K562 (cell line): ENCODE measurements around the gene PCDHGC4. TPM values are rescaled to one million over a fixed set of nuclear protein-coding genes. Genes with fewer than 3 reads are reported as not detected.

Source experiments
- ATAC-seq: fragments of 200-7000 bp; cut with Tn5 transposase; 3 replicates; pipeline ENCODE4 v1.9.1; 2020; ENCODE audit warnings: moderate library complexity
- BruUV-seq: library from RNA; stranded (reverse); fragments of 400-500 nt; replicated peaks from 2 replicates; lab custom pipeline; 2021; lab: Mats Ljungman, UMichigan
- CTCF ChIA-PET: fragments of 300-600 bp; formaldehyde crosslinking; extraction: SDS; loops from one replicate; lab custom pipeline; 2021; ENCODE audit warnings: low intra/inter-chr PET ratio; lab: Yijun Ruan, JAX
- POLR2A ChIA-PET: fragments of 300-600, 350-650 bp; sonication (Branson Sonifier 250); formaldehyde crosslinking; extraction: SDS; loops from one replicate; lab custom pipeline; 2021; ENCODE audit warnings: antibody characterized with exemption, inconsistent platforms; lab: Yijun Ruan, JAX
- DNase-seq, 4 experiments: peaks; one replicate each; pipeline versions ENCODE4 v3.0.0 to v3.0.0-alpha.2; 2011 to 2018; ENCODE audit warnings: low spot score in 3 of 4, mixed read lengths in 3 of 4; ENCODE audit errors: extremely low read depth in 1 of 4
- FAIRE-seq: peaks from 2 replicates; lab custom pipeline; 2011; peaks lifted over from hg19 to GRCh38; lab: Jason Lieb, UNC
- H2AFZ ChIP-seq: 2 replicates; pipeline ENCODE4 v1.6.0; 2011; ENCODE audit warnings: low read depth, low read length, control low read depth, inconsistent platforms
- H3K27ac ChIP-seq: fragments of 200-600 bp; 3 replicates; pipeline ENCODE4 v1.8.0; 2011; ENCODE audit warnings: low read depth, mild to moderate bottlenecking, control low read depth, inconsistent platforms, low read length, moderate library complexity, mixed read lengths; ENCODE audit errors: extremely low read depth
- H3K27me3 ChIP-seq, 2 experiments: fragments of 300-600 bp in 1 of 2; 2 replicates in 1 of 2; 3 replicates in 1 of 2; pipeline versions ENCODE4 v1.6.0 to v1.8.0; 2011; ENCODE audit warnings: inconsistent platforms in 2 of 2, low read length in 2 of 2, mild to moderate bottlenecking in 1 of 2, mixed read lengths in 1 of 2, moderate library complexity in 1 of 2; ENCODE audit not compliant: control insufficient read depth in 2 of 2, insufficient read depth in 2 of 2
- H3K36me3 ChIP-seq: fragments of 300-600 bp; 3 replicates; pipeline ENCODE4 v1.8.0; 2011; ENCODE audit warnings: mild to moderate bottlenecking, low read length, inconsistent platforms; ENCODE audit not compliant: control insufficient read depth, insufficient read depth
- H3K4me1 ChIP-seq, 2 experiments: fragments of 200-600 bp in 1 of 2; replicated peaks in 1 of 2; 2 replicates in 1 of 2; 3 replicates in 1 of 2; pipeline versions ENCODE4 v1.5.1 to v1.8.0; 2011; ENCODE audit warnings: inconsistent platforms in 2 of 2, low read length in 2 of 2, mild to moderate bottlenecking in 1 of 2, mixed read lengths in 1 of 2, moderate library complexity in 1 of 2; ENCODE audit not compliant: control insufficient read depth in 2 of 2, insufficient read depth in 2 of 2
- H3K4me2 ChIP-seq: 2 replicates; pipeline ENCODE4 v1.6.1; 2011; ENCODE audit warnings: low read length, control low read depth, inconsistent platforms, mixed read lengths; ENCODE audit not compliant: insufficient read depth
- H3K4me3 ChIP-seq: fragments of 200-600 bp; sonication (generic), shearing (Covaris generic); 2 replicates; pipeline ENCODE4 v1.5.1; 2016; ENCODE audit warnings: control low read depth, inconsistent platforms
- H3K79me2 ChIP-seq: fragments of 200-600 bp; 3 replicates; pipeline ENCODE4 v1.8.0; 2011; ENCODE audit warnings: low read length, inconsistent platforms; ENCODE audit not compliant: control insufficient read depth, insufficient read depth
- H3K9ac ChIP-seq, 2 experiments: 2 replicates each; pipeline versions ENCODE4 v1.6.0 to v1.6.1; 2011; ENCODE audit warnings: low read depth in 2 of 2, low read length in 2 of 2, control low read depth in 1 of 2, inconsistent platforms in 1 of 2, mild to moderate bottlenecking in 1 of 2, mixed read lengths in 1 of 2; ENCODE audit not compliant: insufficient read depth in 1 of 2
- H3K9me1 ChIP-seq: one replicate; pipeline ENCODE4 v1.6.0; 2011; ENCODE audit warnings: inconsistent platforms, mild to moderate bottlenecking, low read length, moderate library complexity; ENCODE audit not compliant: control insufficient read depth, insufficient read depth
- H3K9me3 ChIP-seq: replicated peaks from 2 replicates; pipeline ENCODE4 v1.5.1; 2011; ENCODE audit warnings: low read depth, low read length, inconsistent platforms; ENCODE audit not compliant: control insufficient read depth, insufficient read depth
- H4K20me1 ChIP-seq: replicated peaks from 2 replicates; pipeline ENCODE4 v1.6.1; 2011; ENCODE audit warnings: low read length, inconsistent platforms, mixed read lengths; ENCODE audit not compliant: control insufficient read depth, insufficient read depth
- DDX20 ChIP-seq: fragments of 450-650 bp; IDR thresholded peaks from 2 replicates; pipeline ENCODE4 v1.6.1; 2016; ENCODE audit warnings: missing genetic modification characterization, low read depth, mild to moderate bottlenecking, missing compliant biosample characterization, moderate library complexity
- FOXA3 ChIP-seq, 2 experiments: fragments of 450-650 bp in 1 of 2; sonication (generic) in 1 of 2; formaldehyde crosslinking; IDR thresholded peaks in 1 of 2; conservative IDR thresholded peaks in 1 of 2; 2 replicates each; pipeline versions ENCODE4 v1.4.0 to v1.8.0; 2020 to 2022; ENCODE audit warnings: mild to moderate bottlenecking in 2 of 2, missing genetic modification reagents in 1 of 2
- KDM1A ChIP-seq, 2 experiments: fragments of 450-650 bp; IDR thresholded peaks; 2 replicates each; pipeline ENCODE4 v1.6.1; 2016; ENCODE audit warnings: mild to moderate bottlenecking in 2 of 2
- MEF2D ChIP-seq: conservative IDR thresholded peaks from 2 replicates; pipeline ENCODE4 v1.6.1; 2016; ENCODE audit warnings: low read depth, missing genetic modification characterization, missing compliant biosample characterization
- MIER1 ChIP-seq: fragments of 450-650 bp; IDR thresholded peaks from 2 replicates; pipeline ENCODE4 v1.6.1; 2016; ENCODE audit warnings: antibody characterized with exemption, mild to moderate bottlenecking, low read depth
- MTF1 ChIP-seq: fragments of 250-450 bp; sonication (Bioruptor Pico); IDR thresholded peaks from 2 replicates; pipeline ENCODE4 v1.9.0; 2021; ENCODE audit warnings: moderate library complexity, mild to moderate bottlenecking, inconsistent platforms, borderline replicate concordance
- PCBP2 ChIP-seq: fragments of 200-400 bp; formaldehyde crosslinking; IDR thresholded peaks from 2 replicates; pipeline ENCODE4 v1.6.1; 2018; ENCODE audit warnings: low read length, low read depth, mild to moderate bottlenecking, moderate library complexity; ENCODE audit not compliant: poor library complexity, severe bottlenecking
- USF1 ChIP-seq: sonication (generic); formaldehyde crosslinking; IDR thresholded peaks from 2 replicates; pipeline ENCODE4 v1.9.0; 2022; ENCODE audit warnings: mild to moderate bottlenecking, missing genetic modification reagents
- WGBS: fragments of 100-300 bp; shearing (Covaris generic); methylation state at CpG from one replicate; pipeline ENCODE4 v1.1.6; 2016; ENCODE audit warnings: low coverage, mixed read lengths; ENCODE audit not compliant: insufficient coverage; ENCODE audit errors: missing lambda C conversion rate; 5-methylcytosine and 5-hydroxymethylcytosine counted together
- in situ Hi-C: fragments of 300-500 bp; cut with MboI; formaldehyde crosslinking; loops from 4 replicates; pipeline ENCODE4 v1.15.0; 2018; ENCODE audit warnings: inconsistent platforms, mixed read lengths
- intact Hi-C: fragments of 100-400 bp; cut with micrococcal nuclease; formaldehyde crosslinking; loops from 2 replicates; pipeline ENCODE4 v1.14.2; 2022
- polyA plus RNA-seq, 8 experiments: library from polyadenylated mRNA; depleted of rRNA in 4 of 8; stranded (reverse) in 5 of 8; unstranded in 3 of 8; fragments of >200 nt; fragmentation: Nextera tagmentation in 2 of 8; fragmentation: Illumina TruSeq in 1 of 8; extraction: Ambion mirVana in 2 of 8; extraction: Trizol in 1 of 8; gene quantifications; 2 replicates each; pipeline versions ENCODE4 v1.2.1 to v1.2.3, GENCODE V29; 2011 to 2014; ENCODE audit warnings: inconsistent platforms in 1 of 8, missing spikeins in 1 of 8
- total RNA-seq, 7 experiments: library from RNA; depleted of rRNA in 6 of 7; stranded (reverse); fragments of >200 nt in 6 of 7; fragmentation: Illumina TruSeq in 2 of 7; extraction: Trizol in 2 of 7; gene quantifications; 2 replicates each; pipeline versions ENCODE4 v1.2.1 to v1.2.3, GENCODE V29; 2011 to 2021; ENCODE audit warnings: low replicate concordance in 1 of 7
- TF ChIP-seq, protein P1 (sequence below): fragments of 200-800 bp; sonication (Bioruptor generic); IDR thresholded peaks from 2 replicates; pipeline ENCODE4 v1.6.1; 2017; ENCODE audit warnings: missing genetic modification characterization, missing compliant biosample characterization
- TF ChIP-seq, protein P2 (sequence below): fragments of 250-450 bp; sonication (Bioruptor Pico); IDR thresholded peaks from 2 replicates; pipeline ENCODE4 v1.4.0; 2020; ENCODE audit warnings: mild to moderate bottlenecking, moderate library complexity

PCDHGC4 gene
- total and polyA plus RNA-seq, 9 of the 15 experiments (the other 6 are each of a cell fraction or from before 2014, with no cell fraction given) = 0.05 TPM; not detected in 8

DNA sequence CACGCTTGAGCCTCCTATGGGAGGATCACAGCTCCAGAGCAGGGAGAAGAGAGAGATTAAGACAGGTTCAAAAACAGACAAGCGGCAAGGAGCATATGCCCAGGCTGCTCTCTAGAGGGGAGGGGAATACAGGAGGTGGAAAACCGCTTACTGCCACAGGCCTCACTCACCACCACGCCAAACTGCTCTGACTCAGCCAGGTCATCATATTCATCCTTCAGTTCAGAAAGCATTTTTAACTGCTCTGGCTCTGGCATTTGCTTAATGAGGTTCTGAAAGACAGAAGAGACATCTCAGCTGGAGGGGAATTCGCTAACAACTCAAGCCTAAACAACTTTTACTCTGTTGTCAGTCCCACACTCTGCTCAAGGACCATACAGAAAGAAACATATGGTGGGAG, 44.2 kb downstream of the PCDHGC4 start:
- no TSS peak for BruUV-seq
- no peaks in the 10 kb centered on the region for H3K27me3 ChIP-seq
- ChIA-PET CTCF (no interaction called here), POLR2A (no interaction called here)
- peaks cover 0 to 2% of the 10 kb centered on the region in 2 experiments; a peak in 1 of 5 replicates for H3K4me1 ChIP-seq
- no peak for ATAC-seq
- in situ Hi-C loops = no loop called here
- no peak overlapping the region for H3K27ac ChIP-seq
- no peak overlapping the region for H3K4me2 ChIP-seq
- no peaks in the 10 kb centered on the region; the same call in 1 of the 2 replicates for H4K20me1 ChIP-seq
- WGBS = 100% methylated on average over 4 of the region's 5 CpGs
- H3K36me3 ChIP-seq = peaks cover 99% of the 10 kb centered on the region
- intact Hi-C loops = no loop called here
- H3K9ac ChIP-seq = no peak overlapping the region
- FAIRE-seq = no peak
- no peaks in the 10 kb centered on the region for H3K9me3 ChIP-seq
- H2AFZ ChIP-seq = no peak overlapping the region
- no peaks in the 10 kb centered on the region for H3K79me2 ChIP-seq
- no peak overlapping the region for H3K4me3 ChIP-seq
- DNase-seq = no peak
- H3K9me1 ChIP-seq = no peaks in the 10 kb centered on the region
- no peak for TF ChIP-seq MTF1 (CRISPR knock-in tag)
- no peak for TF ChIP-seq KDM1A (IDR thresholded peaks at IDR 0.05)
- TF ChIP-seq FOXA3 (CRISPR knock-in tag; conservative IDR thresholded peaks at IDR 0.05 in 1 of 2, IDR thresholded peaks at IDR 0.05 in 1 of 2) = no peak
- no peak for TF ChIP-seq MIER1
- TF ChIP-seq DDX20 (tag) = no peak
- no peak for TF ChIP-seq MEF2D (tag)
- TF ChIP-seq, protein P1, sequence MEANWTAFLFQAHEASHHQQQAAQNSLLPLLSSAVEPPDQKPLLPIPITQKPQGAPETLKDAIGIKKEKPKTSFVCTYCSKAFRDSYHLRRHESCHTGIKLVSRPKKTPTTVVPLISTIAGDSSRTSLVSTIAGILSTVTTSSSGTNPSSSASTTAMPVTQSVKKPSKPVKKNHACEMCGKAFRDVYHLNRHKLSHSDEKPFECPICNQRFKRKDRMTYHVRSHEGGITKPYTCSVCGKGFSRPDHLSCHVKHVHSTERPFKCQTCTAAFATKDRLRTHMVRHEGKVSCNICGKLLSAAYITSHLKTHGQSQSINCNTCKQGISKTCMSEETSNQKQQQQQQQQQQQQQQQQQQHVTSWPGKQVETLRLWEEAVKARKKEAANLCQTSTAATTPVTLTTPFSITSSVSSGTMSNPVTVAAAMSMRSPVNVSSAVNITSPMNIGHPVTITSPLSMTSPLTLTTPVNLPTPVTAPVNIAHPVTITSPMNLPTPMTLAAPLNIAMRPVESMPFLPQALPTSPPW = no peak
- TF ChIP-seq USF1 = no peak
- TF ChIP-seq, protein P2, sequence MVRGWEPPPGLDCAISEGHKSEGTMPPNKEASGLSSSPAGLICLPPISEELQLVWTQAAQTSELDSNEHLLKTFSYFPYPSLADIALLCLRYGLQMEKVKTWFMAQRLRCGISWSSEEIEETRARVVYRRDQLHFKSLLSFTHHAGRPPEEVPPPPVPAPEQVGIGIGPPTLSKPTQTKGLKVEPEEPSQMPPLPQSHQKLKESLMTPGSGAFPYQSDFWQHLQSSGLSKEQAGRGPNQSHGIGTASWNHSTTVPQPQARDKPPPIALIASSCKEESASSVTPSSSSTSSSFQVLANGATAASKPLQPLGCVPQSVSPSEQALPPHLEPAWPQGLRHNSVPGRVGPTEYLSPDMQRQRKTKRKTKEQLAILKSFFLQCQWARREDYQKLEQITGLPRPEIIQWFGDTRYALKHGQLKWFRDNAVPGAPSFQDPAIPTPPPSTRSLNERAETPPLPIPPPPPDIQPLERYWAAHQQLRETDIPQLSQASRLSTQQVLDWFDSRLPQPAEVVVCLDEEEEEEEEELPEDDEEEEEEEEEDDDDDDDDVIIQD (CRISPR knock-in tag) = no peak
- TF ChIP-seq PCBP2 = no peak
